SW 1271 (cell line): ENCODE measurements around the gene POFUT2.

Experiments used
- DNase-seq, 2 experiments: peaks; one replicate each; lab custom pipeline; 2025; lab: John Stamatoyannopoulos, UW

The POFUT2 gene

GRCh38 chr21:45297329-45297728 lies 9.6 kb upstream of the POFUT2 start:
- no peak for DNase-seq

DNA sequence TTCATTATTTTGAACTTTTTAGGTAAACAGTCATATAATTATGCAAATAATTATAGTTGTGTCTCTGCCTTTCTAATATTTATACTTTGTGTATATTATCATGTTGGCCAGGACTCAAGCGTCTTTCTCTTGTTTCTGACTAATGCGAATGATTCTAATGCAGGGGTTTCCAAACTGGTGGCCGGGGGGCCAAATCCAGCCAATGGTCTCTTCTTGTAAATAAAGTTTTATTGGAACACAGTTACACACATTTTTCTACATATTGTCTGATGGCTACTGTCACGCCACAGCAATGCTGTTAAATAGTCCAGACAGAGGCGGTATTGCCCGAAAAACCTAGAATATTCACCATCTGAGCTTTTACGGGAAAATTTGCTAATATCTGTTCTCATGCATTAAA lies 8.9 kb upstream of the POFUT2 start:
- DNase-seq, result no peak

DNA sequence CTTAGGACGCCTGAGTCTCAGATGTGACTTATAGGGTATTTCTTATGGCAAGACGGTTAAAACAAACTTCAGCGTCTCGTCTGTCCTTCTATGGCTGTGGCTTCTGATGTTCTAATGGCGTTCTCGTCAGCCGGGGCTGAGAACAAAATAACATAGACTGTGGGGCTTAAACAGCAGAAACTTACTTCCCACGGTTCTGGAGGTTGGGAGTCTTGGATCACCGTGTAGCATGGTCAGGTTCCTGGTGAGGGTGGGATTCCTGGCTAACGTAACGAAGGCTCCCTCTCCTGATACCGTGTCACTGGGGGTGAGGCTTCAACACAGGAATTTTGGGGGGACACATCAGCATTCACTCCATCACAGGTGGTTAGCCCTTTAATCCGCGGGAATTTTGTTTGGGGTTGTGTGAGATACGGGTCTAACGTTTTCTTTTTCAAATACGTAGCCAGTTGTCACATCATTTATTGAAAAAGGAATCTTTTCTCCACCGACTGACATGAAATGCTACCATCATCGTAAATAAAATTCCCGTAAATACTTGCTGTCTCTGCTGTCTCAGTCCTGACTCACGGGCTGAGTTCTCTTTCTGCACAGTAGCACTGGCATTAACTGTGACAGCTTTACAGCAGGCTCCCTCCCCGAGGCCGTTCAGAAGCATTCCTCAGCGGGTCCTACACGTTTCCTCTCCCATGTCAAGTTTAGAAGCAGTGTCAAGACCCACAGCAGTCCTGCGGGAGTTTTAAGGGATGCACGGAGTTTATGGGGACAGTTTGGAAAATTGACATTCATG lies 8.1 kb upstream of the POFUT2 start:
- no peak for DNase-seq

DNA sequence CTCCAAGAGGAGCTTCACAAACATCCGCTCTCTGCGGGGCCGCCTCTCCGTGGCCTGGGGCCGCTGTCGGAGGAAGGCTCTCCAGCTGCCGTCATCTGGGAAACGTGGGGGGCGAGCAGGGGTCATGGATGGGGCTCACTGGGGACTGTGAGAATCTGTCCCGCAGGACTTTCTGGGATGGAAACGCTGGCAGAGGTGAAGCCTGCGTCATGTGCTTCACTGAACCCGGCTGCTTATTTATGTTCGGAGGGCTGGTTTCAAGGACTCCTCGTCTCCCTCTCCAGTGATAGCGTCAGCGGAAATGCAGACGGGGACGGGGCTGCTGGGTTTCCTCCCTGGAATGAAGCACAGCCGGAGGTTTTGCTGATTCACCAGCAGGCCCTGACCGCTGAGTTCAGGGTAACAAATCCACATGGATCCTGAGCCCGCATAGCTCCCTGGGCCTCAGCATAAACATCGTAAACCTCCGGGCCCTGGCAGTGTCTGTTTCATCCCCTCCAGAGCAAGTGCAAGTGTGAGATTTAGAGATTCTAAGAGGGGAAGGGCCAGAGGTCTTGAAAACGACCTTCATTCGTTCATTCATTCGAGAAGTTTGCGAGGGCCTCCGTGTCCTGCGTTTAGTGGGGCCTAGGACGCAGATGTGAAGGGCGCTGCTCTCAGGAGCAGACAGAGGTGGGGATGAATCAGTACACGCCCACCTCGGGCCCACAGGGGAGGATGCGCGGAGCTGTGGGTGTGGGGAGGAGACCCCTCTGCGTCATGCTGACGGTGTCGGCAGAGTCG lies 7.0 kb upstream of the POFUT2 start:
- DNase-seq, result no peak

- DNase-seq, result no peak
Measured at GRCh38 chr21:45293726-45294401, 6.2 kb upstream of the POFUT2 start.

DNA sequence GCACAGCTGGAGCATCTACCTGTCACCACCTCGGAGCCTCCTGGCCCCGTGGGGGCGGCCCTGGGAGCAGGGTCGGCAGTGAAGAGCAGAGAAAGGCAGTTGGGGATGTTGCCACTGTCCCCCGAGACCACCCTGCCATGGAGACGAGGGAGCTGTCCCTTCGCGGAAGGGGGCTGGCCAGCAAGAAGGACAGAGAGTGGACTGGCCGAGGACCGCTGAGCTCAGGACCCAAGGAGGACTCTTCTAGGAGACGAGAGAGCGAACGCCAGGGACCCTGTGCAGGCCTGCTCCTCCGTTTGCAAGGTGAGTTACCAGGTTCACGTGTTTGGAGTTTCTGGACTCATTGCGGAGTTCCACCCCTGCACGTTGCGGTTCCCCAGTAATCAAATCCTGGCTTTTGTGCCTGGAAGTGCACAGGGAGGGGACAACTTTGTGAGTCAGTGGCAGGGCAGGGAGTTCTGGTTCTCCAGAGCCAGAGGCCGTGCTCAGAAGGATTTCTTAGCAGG lies 5.6 kb upstream of the POFUT2 start:
- DNase-seq, result no peak

GRCh38 chr21:45292399-45293219 lies 4.9 kb upstream of the POFUT2 start:
- peak; percentile 34 to 42 for DNase-seq

- no peak for DNase-seq
Measured at GRCh38 chr21:45291613-45292398, 4.1 kb upstream of the POFUT2 start.

GRCh38 chr21:45290948-45291612 lies 3.4 kb upstream of the POFUT2 start:
- DNase-seq, result no peak

GRCh38 chr21:45289655-45290515 lies 2.2 kb upstream of the POFUT2 start:
- peak in 1 of 2 experiments; percentile 4 for DNase-seq

DNA sequence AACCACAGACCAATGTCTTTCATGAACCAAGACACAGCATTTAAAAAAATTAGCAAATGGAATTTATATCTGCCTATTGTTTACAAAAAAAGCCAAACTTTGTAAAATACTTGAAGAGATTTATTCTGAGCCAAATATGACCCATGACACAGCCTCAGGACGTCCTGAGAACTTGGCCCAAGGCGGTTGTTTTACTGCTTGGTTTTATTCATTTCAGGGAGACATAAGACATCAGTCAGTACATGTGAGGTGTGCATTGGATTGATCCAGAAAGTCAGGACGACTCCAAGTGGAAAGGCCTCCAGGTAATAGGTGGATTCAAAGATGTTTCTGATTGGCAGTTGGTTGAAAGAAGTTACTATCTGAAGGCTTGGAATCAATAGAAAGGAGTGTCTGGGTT lies 1.4 kb upstream of the POFUT2 start:
- no peak for DNase-seq

DNA sequence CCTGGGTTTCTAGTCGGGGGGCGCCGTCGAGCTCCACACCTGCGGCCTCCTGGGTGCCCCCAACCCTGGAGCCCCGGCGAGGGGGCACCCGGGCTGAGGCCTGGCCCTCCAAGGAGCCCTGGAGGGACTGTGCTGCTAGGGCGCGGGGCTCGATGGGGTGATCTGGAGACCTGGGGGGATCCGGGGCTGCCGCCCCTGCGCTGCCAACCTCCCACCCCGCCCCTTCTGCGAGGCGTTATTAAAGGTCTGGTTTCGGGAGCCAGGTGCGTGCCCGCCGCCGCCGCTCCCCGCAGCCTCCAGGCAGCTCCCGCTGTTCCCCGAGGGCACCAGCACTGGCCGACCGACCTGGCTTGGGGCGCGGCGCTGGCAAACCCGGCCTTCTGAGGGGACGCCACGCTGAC lies 746 bp upstream of the POFUT2 start:
- DNase-seq, result no peak

DNA sequence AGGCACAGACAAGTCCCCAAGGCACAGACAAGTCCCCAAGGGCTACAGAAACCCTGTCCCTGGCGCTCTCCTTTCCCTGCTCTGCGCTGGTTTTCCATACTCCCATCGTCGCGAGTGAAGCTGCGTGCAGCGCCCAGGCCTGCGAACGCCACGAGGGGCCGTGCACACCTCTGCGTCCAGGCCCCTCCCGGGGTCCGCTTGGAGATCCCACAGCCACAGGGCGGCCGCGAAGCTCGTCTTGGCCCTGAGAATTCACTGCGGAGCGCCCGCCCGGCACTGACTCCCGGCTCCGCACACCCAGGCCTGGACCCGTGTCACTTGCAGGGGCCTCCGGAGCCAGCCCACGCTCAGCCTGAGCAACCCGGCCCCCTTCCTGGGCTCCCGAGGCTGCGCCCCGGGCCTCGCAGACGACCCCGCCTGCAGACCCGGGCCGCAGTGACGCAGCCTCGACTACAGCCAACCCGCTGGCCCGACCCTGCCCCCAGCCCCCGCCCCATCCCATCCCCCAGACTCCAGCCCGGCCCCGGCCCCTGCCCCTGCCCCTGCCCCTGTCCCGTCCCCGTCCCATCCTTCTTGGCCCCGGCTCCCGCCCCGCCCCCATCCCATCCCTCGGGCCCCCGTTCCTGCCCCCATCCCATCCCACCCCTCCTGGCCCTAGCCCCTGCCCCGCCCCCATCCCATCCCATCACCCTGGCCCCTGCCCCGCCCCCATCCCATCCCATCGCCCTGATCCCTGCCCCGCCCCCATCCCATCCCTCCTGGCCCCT lies 841 bp downstream of the POFUT2 start:
- no peak for DNase-seq

- no peak for DNase-seq
Measured at GRCh38 chr21:45285266-45285931, 2.3 kb downstream of the POFUT2 start.

- no peak for DNase-seq
Measured at GRCh38 chr21:45284456-45284741, 3.3 kb downstream of the POFUT2 start.

DNA sequence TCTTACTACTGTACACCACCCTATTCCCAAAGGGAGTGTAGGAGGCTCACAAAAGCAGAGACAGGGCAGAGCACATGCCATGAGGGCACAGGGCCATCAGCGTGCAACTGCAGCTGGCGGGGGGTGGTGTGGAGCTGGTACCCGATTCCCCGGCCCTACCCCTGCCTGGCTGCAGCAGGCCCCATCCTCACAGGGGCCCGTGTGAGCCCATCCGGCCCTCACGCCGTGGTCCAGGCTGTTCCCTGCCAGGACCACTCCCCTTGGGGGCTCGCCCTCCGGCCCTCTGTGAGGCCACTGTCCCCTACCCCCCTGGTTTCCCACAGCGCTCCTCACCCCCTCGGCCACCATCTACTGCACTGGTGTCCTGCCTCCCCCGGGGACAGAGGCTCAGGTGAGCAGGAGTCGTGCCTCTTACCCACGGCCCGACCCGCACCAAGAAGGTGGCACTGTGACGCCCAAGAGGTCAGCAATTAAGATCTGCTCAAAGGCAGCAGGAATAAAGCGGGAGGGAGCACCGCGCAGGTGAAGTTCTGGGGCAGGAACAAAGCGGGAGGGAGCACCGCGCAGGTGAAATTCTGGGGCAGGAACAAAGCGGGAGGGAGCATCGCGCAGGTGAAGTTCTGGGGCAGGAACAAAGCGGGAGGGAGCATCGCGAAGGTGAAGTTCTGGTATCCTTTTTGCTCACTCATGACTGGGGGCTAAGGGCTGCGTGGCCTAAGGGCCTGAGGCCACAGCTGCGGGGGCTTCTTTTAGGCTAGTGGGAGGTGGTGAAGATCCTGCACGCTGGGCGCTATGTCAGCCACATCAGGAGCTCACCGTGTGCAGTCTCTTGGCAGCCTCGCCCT lies 3.9 kb downstream of the POFUT2 start:
- no peak for DNase-seq

GRCh38 chr21:45283035-45283610 lies 4.6 kb downstream of the POFUT2 start:
- no peak for DNase-seq
